ENCODE measurements around the gene MGLL. TPM values are rescaled to one million over a fixed set of nuclear protein-coding genes. Genes with fewer than 3 reads are reported as not detected.

MGLL gene
- total RNA-seq, 1 donor from 2014 or later = 0.97 TPM

DNA sequence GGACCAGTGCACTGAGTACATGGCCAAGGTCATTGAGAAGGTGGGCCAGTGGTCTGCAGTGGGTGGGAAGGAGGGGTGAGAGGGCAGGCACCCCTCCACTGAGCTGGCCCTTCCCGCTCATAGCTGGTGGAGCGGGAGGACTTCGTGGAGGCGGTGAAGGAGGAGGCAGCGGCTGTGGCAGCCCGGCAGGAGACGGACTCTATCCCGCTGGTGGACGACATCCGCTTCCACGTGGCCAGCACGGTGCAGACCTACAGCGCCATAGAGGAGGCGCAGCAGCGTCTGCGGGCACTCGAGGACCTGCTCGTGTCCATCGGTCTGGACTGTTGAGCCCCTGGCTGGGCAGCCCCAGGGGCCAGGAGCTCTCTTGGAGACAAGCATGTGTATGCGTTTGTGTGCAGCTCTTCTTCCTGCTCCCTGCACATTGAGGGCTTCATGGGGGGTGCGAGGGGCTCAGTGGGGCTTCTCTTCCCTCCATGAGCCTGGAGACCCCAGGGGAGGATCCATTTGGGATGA lies 142.1 kb downstream of the MGLL start:
- no peak overlapping the region for H3K4me3 Mint-ChIP-seq (ENCODE audit: unreplicated experiment)
- no peak overlapping the region for H3K27ac Mint-ChIP-seq (ENCODE audit: unreplicated experiment)
- DNase-seq (ENCODE audit: low spot score) = peak; percentile 4
- H3K4me1 Mint-ChIP-seq (ENCODE audit: unreplicated experiment) = no peaks in the 10 kb centered on the region
- H3K36me3 Mint-ChIP-seq (ENCODE audit: low read depth, unreplicated experiment) = no peaks in the 10 kb centered on the region
- TF ChIP-seq, protein P1, sequence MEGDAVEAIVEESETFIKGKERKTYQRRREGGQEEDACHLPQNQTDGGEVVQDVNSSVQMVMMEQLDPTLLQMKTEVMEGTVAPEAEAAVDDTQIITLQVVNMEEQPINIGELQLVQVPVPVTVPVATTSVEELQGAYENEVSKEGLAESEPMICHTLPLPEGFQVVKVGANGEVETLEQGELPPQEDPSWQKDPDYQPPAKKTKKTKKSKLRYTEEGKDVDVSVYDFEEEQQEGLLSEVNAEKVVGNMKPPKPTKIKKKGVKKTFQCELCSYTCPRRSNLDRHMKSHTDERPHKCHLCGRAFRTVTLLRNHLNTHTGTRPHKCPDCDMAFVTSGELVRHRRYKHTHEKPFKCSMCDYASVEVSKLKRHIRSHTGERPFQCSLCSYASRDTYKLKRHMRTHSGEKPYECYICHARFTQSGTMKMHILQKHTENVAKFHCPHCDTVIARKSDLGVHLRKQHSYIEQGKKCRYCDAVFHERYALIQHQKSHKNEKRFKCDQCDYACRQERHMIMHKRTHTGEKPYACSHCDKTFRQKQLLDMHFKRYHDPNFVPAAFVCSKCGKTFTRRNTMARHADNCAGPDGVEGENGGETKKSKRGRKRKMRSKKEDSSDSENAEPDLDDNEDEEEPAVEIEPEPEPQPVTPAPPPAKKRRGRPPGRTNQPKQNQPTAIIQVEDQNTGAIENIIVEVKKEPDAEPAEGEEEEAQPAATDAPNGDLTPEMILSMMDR (IDR thresholded peaks at IDR 0.05; ENCODE audit: unreplicated experiment) = no peak
- no peaks in the 10 kb centered on the region for H3K9me3 Mint-ChIP-seq (ENCODE audit: unreplicated experiment)
- peaks cover 5% of the 10 kb centered on the region for H3K27me3 Mint-ChIP-seq (ENCODE audit: unreplicated experiment)

DNA sequence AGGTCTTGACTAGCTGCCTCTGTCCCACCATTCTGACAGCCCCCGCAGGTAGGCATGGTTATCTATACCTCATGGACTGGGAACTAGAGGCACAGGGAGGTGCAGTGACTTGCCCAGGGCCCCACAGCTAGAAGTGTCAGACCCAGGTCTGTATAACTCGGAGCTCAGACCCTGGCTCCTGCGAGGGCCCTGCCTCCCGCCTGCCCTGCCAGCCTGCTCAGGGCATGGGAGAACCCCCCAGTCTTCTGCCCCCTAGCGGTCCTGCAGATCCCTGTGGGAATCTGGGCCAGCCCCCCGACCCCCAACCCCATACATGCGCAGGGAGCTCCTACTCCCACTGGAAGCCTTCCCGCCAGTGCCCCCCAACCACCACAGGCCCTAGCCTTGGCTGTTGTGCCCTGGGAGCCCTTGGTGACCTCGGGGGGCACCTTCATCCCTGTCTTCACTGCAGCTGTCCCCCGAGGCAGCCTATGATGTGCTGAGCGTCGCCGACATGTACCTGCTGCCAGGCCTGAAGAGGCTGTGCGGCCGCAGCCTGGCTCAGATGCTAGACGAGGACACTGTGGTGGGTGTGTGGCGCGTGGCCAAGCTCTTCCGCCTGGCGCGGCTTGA lies 142.7 kb downstream of the MGLL start:
- Mint-ChIP-seq H3K27me3 (ENCODE audit: unreplicated experiment) (peaks cover 7% of the 10 kb centered on the region), H3K4me3 (ENCODE audit: unreplicated experiment) (no peak overlapping the region), H3K36me3 (ENCODE audit: low read depth, unreplicated experiment) (peaks cover 4% of the 10 kb centered on the region), H3K4me1 (ENCODE audit: unreplicated experiment) (peaks cover 4% of the 10 kb centered on the region), H3K9me3 (ENCODE audit: unreplicated experiment) (no peaks in the 10 kb centered on the region), H3K27ac (ENCODE audit: unreplicated experiment) (no peak overlapping the region)
- TF ChIP-seq, protein P1 (IDR thresholded peaks at IDR 0.05; ENCODE audit: unreplicated experiment) = peak; percentile 31
- peak; percentile 46 for DNase-seq (ENCODE audit: low spot score)

DNA sequence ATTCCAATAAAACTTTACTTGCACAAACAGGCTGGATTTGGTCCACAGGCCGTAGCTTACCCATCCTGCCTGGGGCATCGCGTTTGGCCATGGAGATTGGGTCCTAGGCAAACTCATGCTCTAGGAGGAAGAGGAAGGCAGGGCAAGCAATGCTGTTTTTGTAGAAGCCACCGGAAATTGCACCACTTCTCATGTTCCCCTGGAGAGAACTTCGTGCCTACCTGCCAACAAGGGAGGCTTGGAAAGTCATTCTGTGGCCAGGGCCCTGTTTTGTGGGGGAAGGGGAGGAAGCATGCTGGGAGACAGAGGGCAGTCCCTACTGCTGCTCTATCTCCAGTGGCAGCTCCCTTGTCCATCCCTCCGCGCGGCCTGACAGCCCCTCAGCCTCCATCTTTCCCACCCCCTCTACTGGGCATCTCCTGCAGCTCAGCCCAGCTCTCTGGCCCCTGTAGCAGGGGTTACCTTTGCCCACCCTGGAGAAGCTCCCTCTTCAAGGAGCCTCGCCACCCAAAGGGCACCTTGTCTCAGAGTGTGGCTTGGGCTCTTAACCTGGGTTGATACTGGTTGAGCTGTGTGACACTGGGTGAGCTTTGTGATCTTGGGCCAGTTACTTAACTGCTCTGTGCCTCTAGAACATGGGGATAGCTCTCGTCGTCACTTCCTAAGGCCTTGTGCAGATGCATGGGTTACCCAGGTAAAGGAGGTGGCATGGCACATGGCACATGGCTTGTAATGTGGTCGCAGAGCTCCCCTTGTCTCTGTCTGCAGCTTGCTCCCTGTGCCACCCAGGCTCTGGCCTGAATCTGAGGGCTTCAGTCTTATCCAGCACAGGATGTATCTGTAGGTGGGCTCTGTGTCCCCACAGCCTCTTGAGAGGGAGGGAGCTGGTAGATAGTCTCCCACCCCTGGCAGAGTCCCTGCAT lies 143.4 kb downstream of the MGLL start:
- Mint-ChIP-seq H3K9me3 (ENCODE audit: unreplicated experiment) (no peaks in the 10 kb centered on the region), H3K36me3 (ENCODE audit: low read depth, unreplicated experiment) (peaks cover 5% of the 10 kb centered on the region), H3K27me3 (ENCODE audit: unreplicated experiment) (peaks cover 10% of the 10 kb centered on the region), H3K4me3 (ENCODE audit: unreplicated experiment) (no peak overlapping the region), H3K4me1 (ENCODE audit: unreplicated experiment) (peaks cover 6% of the 10 kb centered on the region), H3K27ac (ENCODE audit: unreplicated experiment) (no peak overlapping the region)
- no peak for DNase-seq (ENCODE audit: low spot score)
- TF ChIP-seq, protein P1 (IDR thresholded peaks at IDR 0.05; ENCODE audit: unreplicated experiment) = no peak

DNA sequence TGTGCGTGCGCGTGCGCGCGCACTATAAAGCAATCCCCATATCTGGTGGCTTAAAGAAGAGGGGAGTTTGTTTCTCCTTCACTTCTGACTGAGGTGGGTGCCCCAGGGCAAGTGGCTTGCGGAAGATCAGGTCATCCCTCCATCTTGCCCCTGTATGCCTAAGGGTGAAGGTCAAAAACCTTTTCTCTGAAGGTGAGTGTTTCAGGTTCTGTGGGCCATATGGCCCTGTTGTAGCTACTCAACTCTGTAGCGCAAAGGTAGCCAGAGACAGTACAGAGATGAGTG lies 144.1 kb downstream of the MGLL start:
- Mint-ChIP-seq H3K27me3 (ENCODE audit: unreplicated experiment) (peaks cover 10% of the 10 kb centered on the region), H3K36me3 (ENCODE audit: low read depth, unreplicated experiment) (peaks cover 5% of the 10 kb centered on the region), H3K4me1 (ENCODE audit: unreplicated experiment) (peaks cover 9% of the 10 kb centered on the region), H3K27ac (ENCODE audit: unreplicated experiment) (no peak overlapping the region), H3K4me3 (ENCODE audit: unreplicated experiment) (no peak overlapping the region), H3K9me3 (ENCODE audit: unreplicated experiment) (no peaks in the 10 kb centered on the region)
- TF ChIP-seq, protein P1 (IDR thresholded peaks at IDR 0.05; ENCODE audit: unreplicated experiment) = no peak
- no peak for DNase-seq (ENCODE audit: low spot score)
